Loucy (cell line): ENCODE measurements around the gene CCBE1.

Experiments used
- H2AFZ ChIP-seq: fragments of 200-600 bp; sonication (generic); 2 replicates; pipeline ENCODE4 v1.6.0; 2016; ENCODE audit warnings: antibody characterized with exemption, mild to moderate bottlenecking, low read length, moderate library complexity
- H3F3A ChIP-seq: fragments of 200-600 bp; 2 replicates; pipeline ENCODE4 v1.6.0; 2016; ENCODE audit warnings: antibody characterized with exemption, low read depth, mild to moderate bottlenecking
- H3K27me3 ChIP-seq: fragments of 200-600 bp; sonication (generic); 2 replicates; pipeline ENCODE4 v1.6.1; 2014; ENCODE audit warnings: low read length, mild to moderate bottlenecking; ENCODE audit not compliant: insufficient read depth, poor library complexity, severe bottlenecking
- H3K36me3 ChIP-seq: fragments of 200-600 bp; sonication (generic); 2 replicates; pipeline ENCODE4 v1.6.1; 2016; ENCODE audit warnings: low read length; ENCODE audit not compliant: insufficient read depth
- H3K4me1 ChIP-seq: fragments of 200-600 bp; sonication (generic); 2 replicates; pipeline ENCODE4 v1.5.1; 2014; ENCODE audit warnings: low read length, mild to moderate bottlenecking; ENCODE audit not compliant: insufficient read depth, poor library complexity, severe bottlenecking
- H3K4me2 ChIP-seq: fragments of 200-600 bp; sonication (generic); 2 replicates; pipeline ENCODE4 v1.6.0; 2014; ENCODE audit warnings: antibody characterized with exemption, low read length, low read depth, mild to moderate bottlenecking; ENCODE audit not compliant: poor library complexity, severe bottlenecking
- H3K4me3 ChIP-seq: fragments of 200-600 bp; sonication (generic); 2 replicates; pipeline ENCODE4 v1.5.1; 2014; ENCODE audit warnings: low read length, mild to moderate bottlenecking, mixed read lengths; ENCODE audit not compliant: poor library complexity, severe bottlenecking
- H3K79me2 ChIP-seq: fragments of 200-600 bp; sonication (generic); 2 replicates; pipeline ENCODE4 v1.6.1; 2014; ENCODE audit warnings: low read length; ENCODE audit not compliant: insufficient read depth
- H3K9ac ChIP-seq: fragments of 200-600 bp; sonication (generic); 2 replicates; pipeline ENCODE4 v1.6.0; 2014; ENCODE audit warnings: mild to moderate bottlenecking, low read depth, low read length, moderate library complexity; ENCODE audit not compliant: poor library complexity, severe bottlenecking
- H3K9me2 ChIP-seq: fragments of 200-600 bp; sonication (generic); replicated peaks from 2 replicates; pipeline ENCODE4 v1.6.1; 2016; ENCODE audit warnings: low read depth, low read length, mixed read lengths
- H3K9me3 ChIP-seq: fragments of 200-600 bp; sonication (generic); 2 replicates; pipeline ENCODE4 v1.6.1; 2014; ENCODE audit warnings: mild to moderate bottlenecking, antibody characterized with exemption, low read length, low read depth; ENCODE audit not compliant: insufficient read depth
- H4K20me1 ChIP-seq: fragments of 200-600 bp; sonication (generic); 2 replicates; pipeline ENCODE4 v1.6.0; 2014; ENCODE audit warnings: antibody characterized with exemption, low read length, mild to moderate bottlenecking; ENCODE audit not compliant: insufficient read depth, poor library complexity, severe bottlenecking
- EZH2phosphoT487 ChIP-seq: fragments of 200-600 bp; IDR thresholded peaks from 2 replicates; pipeline ENCODE4 v1.6.1; 2018; ENCODE audit warnings: antibody characterized with exemption, mild to moderate bottlenecking, moderate library complexity, borderline replicate concordance
- TF ChIP-seq, protein P1 (sequence below): fragments of 200-600 bp; sonication (generic); conservative IDR thresholded peaks from 2 replicates; pipeline ENCODE4 v1.5.1; 2014; ENCODE audit warnings: mild to moderate bottlenecking, antibody characterized with exemption, low read length

The CCBE1 gene

DNA sequence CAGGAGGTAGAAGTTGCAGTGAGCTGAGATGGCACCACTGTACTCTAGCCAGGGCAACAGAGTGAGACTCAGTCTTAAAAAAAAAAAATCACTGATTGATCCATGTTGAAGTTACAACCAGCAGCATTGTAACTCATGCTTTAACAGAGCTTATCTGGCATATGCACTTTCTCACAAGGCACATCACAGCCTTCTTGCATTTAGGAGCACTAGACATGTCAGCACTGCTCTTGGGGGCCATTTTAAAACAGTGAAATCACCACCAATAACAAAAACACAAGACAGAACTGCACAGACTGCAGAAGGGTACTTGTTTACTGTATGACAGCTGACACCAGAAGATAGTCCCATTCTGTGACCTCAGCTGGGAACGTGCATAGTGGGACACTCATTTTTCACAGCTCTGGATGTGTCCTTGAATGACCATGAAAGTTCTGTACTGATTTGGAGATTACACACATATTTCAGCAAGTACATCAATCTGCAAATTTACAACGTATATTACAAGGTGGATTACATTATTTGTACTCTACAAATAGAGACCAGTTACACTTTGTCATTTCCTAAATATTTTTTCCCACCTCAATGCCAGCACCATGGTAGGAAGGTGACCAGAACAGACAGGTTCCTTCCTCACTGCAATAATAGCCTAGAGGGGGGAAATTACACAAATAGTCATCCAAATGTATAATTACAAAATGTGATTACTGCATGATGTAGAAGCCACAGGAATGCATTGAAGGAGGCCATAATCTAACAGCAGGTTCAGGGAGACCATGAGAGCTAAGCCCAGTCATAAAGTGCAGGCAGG lies 35.1 kb downstream of the CCBE1 start:
- Histone ChIP-seq H2AFZ (no peak overlapping the region), H3K27me3 (no peaks in the 10 kb centered on the region), H3K9me3 (no peaks in the 10 kb centered on the region), H3K4me1 (no peaks in the 10 kb centered on the region), H3K9ac (no peak overlapping the region), H4K20me1 (no peaks in the 10 kb centered on the region), H3K4me2 (no peak overlapping the region), H3F3A (no peaks in the 10 kb centered on the region), H3K79me2 (no peaks in the 10 kb centered on the region), H3K4me3 (no peak overlapping the region), H3K9me2 (no peaks in the 10 kb centered on the region), H3K36me3 (no peaks in the 10 kb centered on the region)
- no peak for TF ChIP-seq EZH2phosphoT487
- TF ChIP-seq, protein P1, sequence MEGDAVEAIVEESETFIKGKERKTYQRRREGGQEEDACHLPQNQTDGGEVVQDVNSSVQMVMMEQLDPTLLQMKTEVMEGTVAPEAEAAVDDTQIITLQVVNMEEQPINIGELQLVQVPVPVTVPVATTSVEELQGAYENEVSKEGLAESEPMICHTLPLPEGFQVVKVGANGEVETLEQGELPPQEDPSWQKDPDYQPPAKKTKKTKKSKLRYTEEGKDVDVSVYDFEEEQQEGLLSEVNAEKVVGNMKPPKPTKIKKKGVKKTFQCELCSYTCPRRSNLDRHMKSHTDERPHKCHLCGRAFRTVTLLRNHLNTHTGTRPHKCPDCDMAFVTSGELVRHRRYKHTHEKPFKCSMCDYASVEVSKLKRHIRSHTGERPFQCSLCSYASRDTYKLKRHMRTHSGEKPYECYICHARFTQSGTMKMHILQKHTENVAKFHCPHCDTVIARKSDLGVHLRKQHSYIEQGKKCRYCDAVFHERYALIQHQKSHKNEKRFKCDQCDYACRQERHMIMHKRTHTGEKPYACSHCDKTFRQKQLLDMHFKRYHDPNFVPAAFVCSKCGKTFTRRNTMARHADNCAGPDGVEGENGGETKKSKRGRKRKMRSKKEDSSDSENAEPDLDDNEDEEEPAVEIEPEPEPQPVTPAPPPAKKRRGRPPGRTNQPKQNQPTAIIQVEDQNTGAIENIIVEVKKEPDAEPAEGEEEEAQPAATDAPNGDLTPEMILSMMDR = no peak

DNA sequence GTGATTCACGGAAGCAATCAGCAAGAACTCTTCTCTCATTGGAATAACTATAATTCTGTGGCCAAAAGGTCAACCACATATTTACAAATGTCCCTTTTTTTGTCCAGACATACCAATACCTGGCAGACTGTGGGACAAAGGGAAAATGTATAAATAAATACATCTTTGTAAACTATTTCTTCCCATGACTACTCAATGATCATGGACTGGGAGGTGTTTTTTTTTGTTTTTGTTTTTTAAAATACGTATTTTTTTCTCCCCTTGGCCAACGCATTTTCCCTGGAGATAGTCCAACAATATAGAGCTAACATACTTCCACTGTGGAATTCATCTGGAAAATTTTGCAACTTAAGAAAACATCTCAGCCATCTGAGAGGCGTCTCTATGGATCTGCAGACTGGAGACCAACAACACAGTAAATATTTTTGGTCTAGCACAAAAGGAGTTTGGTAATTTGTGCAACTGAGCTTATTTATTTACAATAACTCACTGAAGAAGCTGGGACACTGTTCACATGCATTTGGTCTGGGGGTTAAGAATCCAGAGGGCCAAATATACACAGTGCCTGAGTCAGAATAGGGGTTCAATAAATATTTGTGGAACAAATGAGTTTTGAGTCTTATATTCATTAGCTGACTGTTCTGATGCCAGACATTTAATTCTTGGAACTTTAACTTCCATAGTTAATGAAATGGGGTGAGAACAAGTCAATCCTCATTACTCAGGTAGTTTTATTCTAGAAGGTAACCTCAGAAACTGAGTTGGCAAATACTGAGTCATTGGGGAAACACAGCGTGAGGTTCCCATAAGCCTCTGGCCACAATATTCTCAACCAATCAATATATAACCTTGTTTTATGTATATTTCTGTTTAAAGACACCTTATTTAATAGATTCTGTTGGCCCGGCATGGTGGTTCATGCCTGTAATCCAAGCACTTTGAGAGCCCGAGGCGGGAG lies 36.2 kb downstream of the CCBE1 start:
- Histone ChIP-seq H3K9me2 (no peaks in the 10 kb centered on the region), H3K4me1 (no peaks in the 10 kb centered on the region), H3K9ac (no peak overlapping the region), H3K4me3 (no peak overlapping the region), H3F3A (no peaks in the 10 kb centered on the region), H2AFZ (no peak overlapping the region), H4K20me1 (no peaks in the 10 kb centered on the region), H3K79me2 (no peaks in the 10 kb centered on the region), H3K27me3 (no peaks in the 10 kb centered on the region), H3K4me2 (no peak overlapping the region), H3K9me3 (no peaks in the 10 kb centered on the region), H3K36me3 (no peaks in the 10 kb centered on the region)
- no peak for TF ChIP-seq EZH2phosphoT487
- TF ChIP-seq, protein P1 = no peak

DNA sequence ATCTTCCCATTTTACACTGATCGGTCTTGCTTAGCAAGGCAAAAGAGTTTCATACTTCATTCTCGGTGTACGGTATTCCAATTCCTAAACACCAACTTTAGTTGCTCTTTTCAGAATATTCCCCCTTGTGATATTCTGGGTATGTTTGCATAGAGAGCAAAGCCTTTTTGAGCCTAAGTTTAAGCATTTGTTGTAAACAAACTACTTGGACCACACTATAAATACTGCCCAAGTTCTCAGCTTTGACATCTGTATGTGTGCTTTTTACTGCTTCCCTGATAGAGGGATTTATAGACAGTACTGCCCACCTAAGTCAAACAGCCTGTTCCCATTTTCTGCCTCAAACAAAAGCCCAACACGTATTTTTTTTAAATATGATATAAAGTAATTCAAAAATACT lies 36.9 kb downstream of the CCBE1 start:
- Histone ChIP-seq H3K9me2 (no peaks in the 10 kb centered on the region), H3F3A (no peaks in the 10 kb centered on the region), H3K4me2 (no peak overlapping the region), H3K9ac (no peak overlapping the region), H2AFZ (no peak overlapping the region), H3K36me3 (no peaks in the 10 kb centered on the region), H4K20me1 (no peaks in the 10 kb centered on the region), H3K27me3 (no peaks in the 10 kb centered on the region), H3K4me1 (no peaks in the 10 kb centered on the region), H3K79me2 (no peaks in the 10 kb centered on the region), H3K9me3 (no peaks in the 10 kb centered on the region), H3K4me3 (no peak overlapping the region)
- TF ChIP-seq EZH2phosphoT487 = no peak
- TF ChIP-seq, protein P1 = no peak
